Stomach (tissue), 4 donors: ENCODE data around the gene NIT2.

Experiments
- CTCF ChIP-seq, 7 experiments: fragments of 450-650 bp in 4 of 7; fragments of 200-600 bp in 3 of 7; sonication (generic) in 3 of 7; IDR thresholded peaks; one replicate each; pipeline ENCODE4 v1.5.1; 2016 to 2019; ENCODE audit warnings: antibody characterized with exemption in 7 of 7, control low read depth in 2 of 7, mild to moderate bottlenecking in 1 of 7
- POLR2A ChIP-seq, 4 donors: fragments of 450-650 bp; IDR thresholded peaks; one replicate each; pipeline ENCODE4 v1.6.1; 2016; ENCODE audit warnings: antibody characterized with exemption in 4 of 4, control low read depth in 2 of 4, mild to moderate bottlenecking in 1 of 4, moderate library complexity in 1 of 4

- peak in 5 of 7 experiments; percentile 43 to 71 (median 57) for TF ChIP-seq CTCF (IDR thresholded peaks at IDR 0.05)
- TF ChIP-seq POLR2A (IDR thresholded peaks at IDR 0.05): no peak
These were observed 17.9 kb upstream of the NIT2 start for GRCh38 chr3:100316641-100317069.
